HG03575 (cell line): ENCODE measurements around the gene ZNRF4.
"Not testable (repeated sequence)": the region's sequence is repeated elsewhere in the genome, so short reads cannot be mapped to it uniquely, and the experiment has no call there.

Experiments
- ATAC-seq: cut with Tn5 transposase; IDR thresholded peaks from one replicate; pipeline ENCODE4 v1.9.1; 2021; ENCODE audit not compliant: unreplicated experiment, insufficient number of reproducible peaks, low FRiP score; ENCODE audit errors: extremely low read depth

ZNRF4 gene

DNA sequence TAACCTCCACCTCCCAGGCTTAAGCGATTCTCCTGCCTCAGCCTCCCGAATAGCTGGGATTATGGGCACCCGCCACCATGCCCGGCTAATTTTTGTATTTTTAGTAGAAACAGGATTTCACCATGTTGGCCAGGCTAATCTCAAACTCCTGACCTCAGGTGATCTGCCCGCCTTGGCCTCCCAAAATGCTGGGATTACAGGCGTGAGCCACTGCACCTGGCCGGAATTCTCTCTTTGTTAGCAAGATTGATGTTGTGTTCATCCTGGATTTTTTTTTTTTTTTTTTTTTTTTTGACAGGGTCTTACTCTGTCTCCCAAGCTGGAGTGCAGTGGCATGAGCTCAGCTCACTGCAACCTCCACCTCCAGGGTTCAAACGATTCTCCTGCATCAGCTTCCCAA, 16.5 kb upstream of the ZNRF4 start:
- ATAC-seq, result not testable (repeated sequence)

DNA sequence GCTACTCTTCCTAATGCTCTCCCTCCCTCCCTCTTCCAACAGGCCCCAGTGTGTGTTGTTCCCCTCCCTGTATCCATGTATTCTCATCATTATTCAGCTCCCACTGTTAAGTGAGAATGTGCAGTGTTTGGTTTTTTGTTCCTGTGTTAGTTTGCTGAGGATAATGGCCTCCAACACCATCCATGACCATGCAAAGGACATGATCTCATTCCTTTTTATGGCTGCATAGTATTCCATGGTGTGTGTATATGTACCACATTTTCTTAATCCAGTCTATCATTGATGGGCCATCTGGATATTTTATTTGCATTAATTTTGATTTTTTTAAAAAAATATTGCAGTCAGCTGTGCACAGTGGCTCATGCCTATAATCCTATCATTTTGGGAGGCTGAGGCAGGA, 15.8 kb upstream of the ZNRF4 start:
- no peak for ATAC-seq

DNA sequence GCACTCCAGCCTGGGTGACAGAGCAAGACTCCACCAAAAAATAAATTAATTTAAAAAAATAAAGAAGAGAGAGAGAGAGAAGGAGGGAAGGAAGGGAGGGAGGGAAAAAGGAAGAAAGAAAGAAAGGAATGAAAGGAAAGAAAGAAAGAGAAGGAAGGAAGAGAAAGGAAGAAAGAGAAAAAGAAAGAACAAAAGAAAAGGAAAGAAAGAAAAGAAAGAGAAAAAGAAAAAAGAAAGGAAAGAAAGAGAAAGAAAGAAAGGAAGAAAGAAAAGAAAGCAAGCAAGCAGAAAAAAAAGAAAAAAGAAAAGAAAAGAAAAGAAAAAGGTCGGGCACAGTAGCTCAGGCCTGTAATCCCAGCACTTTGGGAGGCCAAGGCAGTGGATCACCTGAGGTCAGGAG, 14.9 kb upstream of the ZNRF4 start:
- no peak for ATAC-seq

DNA sequence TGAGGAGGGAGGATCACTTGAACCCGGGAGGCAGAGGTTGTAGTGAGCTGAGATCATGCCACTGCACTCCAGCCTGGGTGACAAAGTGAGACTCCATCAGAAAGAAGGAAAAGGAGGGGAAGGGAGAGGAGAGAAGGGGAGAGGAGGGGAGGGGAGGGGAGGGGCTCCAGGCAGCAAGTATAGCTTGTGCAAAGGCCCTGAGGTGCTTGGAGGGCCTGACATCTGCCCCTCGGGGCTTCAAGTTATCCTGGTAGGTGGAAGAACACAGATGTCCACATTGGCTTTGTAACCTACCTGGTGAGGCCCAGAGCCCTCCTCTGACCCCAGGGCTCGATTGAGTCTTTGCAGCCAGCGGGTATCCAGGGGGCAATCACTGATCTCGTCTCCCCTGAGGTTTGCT, 11.5 kb upstream of the ZNRF4 start:
- ATAC-seq, result no peak

DNA sequence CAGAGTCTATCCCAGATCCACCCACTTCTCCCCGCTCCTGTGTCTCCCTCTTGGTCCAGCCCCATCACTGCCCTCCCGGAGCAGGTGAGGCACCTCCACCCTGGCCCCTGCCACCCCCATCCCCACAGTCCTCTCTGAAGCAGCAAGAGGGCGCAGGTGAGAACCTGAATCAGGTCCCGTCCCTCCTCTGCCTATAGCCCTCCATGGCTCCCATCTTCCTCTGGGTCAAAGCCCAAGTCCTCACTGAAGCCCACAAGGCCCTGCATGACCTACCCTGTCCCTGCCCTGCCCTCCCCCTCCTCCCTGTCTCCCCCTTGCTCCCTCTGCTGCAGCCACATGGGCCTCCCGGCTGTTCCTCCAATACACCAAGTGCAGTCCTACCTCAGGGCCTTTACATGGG, 10.8 kb upstream of the ZNRF4 start:
- no peak for ATAC-seq

DNA sequence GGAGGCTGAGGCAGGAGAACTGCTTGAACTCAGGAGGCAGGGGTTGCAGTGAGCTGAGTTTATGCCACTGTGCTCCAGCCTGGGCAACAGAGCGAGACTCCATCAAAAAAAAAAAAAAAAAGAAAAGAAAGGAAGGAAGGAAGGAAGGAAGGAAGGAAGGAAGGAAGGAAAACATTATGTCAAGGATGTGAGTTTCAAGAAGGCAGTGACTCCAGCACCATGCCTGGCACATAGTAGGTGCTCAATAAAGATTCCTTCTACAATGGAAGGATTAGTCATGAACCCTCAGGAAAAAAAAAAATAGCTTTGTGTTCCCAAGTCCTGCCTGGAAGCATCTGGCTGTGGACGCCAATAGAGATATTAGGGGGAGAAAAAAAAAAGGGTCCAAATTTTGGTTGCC, 10.1 kb upstream of the ZNRF4 start:
- no peak for ATAC-seq

DNA sequence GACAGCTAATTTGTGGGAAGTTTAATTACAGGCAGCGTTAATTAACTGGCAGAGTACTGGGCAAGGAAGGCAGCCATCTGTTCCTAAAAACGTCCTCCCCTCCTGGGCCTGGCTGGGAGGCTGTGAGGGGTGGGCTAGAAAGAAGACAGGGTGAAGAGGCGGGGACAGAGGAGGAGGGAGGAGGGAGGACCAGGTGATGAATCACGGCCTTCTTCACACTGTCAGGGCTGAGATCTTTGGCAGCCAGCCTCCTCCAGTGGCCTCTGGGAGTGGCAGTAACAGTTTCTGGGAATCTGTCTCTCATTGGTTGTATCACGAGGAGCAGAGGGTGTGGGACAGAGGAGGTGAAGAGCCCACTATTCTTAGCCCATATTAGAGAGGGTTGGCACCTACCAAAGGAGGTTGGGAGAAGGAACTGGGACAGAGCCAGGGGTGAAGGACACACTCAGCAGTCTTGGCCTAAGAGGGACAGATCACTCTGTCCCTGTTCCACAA, 9.6 kb upstream of the ZNRF4 start:
- ATAC-seq, result no peak

DNA sequence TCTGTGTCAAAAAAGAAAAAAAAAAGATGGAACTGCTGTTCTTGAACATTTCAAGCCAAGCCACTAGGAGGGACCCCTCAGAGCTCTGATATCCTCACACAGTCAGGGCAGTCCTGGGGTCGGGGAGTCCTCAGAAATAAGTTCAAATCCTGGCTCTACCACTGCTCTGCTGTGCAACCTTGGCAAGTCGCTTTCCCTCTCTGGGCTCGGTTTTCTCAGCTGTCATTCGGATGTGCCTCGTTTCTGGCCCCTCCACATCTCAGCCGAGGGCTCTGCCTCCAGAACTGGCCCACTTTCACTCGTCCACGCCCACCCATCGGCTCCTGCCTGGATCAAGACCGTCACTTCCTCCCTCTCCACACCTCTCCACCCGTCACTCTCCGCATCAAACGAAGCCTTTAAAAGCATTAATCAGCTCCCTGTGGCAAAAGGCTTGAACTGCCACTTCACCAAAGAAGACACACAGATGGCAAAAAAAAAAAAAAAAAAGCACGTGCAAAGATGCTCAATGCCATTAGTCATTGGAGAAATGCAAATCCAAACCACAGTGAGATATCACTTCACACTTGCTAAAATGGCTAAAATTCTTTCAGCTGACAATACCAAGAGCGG, 7.4 kb upstream of the ZNRF4 start:
- ATAC-seq, result no peak

DNA sequence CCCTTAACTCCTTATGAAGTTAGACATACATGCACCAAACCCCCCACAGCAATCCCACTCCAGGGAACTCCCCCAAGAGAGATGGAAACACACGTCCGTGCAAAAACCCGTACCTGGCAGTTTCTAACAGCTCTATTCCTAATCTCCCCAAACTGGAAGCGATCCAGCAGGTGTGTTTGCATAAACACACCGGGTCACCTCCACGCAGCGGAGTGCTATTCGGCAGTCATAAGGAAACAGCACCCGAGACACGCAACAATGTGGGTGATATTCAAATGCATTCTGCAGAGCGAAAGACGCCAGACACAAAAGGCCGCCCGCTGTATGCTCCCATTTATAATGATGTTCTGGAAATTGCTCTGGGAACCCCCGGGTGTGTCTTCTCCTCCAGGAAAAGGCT, 6.8 kb upstream of the ZNRF4 start:
- no peak for ATAC-seq

DNA sequence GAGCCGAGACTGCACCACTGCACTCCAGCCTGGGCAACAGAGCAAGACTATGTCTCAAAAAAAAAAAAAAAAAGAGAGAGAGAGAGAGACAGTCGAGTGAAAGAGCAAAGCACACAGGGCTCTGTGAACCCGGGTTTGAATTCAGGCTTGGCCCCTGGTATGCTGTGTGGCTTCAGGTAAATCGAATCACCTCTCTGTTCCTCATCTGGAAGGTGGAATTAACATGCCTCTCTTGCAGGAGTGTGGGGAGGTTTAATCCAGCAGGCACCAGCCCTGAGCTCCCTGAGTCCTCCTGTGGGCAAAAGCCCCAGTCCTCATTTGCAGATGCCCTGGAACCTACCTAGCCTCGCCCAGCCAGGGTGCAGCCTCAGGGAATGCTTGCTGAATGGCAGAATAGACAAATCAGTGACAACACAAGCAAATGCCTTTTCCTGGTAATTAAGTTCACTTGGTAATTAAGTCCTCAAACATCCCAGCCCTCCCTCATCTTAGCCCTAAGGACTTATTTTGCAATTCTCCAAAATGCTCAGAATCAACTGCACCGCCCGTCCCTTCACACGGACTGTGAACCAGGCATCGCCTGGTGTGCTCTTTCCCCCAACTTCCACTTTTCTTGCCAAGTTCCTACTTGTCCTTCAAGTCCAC, 4.6 kb upstream of the ZNRF4 start:
- ATAC-seq, result no peak

DNA sequence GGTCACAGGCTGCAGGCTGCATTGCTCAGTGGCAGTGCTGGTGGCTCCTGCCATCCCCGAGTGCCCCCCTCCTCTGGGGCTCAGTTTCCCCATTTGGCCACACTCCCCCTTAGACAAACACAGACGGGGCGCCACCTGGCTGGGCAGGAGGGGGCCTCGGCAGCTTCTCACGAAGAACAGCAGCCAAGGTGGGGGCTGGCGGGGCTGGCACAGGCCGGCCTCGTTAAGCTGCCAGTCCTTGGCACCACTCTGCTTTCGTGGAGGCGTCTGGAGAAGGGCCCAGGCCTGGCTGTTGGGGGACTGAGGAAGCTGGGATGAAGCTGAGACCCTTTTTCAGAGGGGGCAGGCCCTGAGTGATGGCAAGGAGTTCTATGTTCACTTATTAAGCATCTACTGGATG, 3.7 kb upstream of the ZNRF4 start:
- ATAC-seq, result no peak

DNA sequence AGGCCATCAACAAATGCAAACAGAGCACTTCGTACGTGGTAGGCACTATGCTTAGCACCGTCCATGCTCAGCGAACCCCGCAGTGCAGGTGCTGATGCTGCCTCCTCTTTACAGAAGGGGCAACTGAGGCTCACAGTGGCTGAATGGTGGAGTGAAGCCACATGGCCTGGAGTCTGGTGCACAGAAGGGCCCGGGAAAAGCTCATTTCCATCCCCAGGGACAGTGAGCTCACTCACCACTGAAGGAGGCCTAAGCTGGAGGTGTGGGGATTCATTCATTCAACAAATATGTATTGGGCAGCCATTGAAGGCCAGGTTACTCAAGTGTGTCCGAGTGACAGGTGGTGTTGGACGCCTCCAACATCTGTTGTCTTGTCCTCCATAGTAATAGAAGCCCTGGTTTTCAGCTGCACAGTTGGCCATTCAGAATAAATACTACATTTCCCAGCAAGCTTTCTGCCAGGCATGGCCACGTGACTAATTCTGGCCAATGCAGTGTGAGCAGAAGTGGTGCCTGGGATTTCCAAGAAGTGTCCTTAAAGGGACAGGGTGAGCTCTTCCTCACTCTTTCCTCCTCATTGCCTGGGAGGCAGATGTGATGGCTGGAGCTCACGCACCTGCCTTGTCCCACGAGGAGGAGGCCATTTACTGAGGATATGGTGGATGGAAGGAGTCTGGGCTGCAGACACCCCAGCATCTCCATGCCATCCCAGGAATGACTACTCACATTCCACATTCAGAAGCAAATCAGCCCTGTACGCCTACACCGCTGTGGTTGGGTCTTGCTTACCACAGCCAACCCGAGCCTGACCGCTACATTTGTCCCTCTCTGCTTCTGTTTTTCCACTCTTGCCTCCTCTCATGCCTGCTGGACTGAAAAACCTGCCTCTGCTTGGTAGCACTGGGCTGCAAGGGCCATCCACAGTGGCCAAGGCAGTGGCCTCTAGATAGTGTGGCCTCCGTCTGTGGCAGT, 2.3 kb upstream of the ZNRF4 start:
- ATAC-seq, result no peak

DNA sequence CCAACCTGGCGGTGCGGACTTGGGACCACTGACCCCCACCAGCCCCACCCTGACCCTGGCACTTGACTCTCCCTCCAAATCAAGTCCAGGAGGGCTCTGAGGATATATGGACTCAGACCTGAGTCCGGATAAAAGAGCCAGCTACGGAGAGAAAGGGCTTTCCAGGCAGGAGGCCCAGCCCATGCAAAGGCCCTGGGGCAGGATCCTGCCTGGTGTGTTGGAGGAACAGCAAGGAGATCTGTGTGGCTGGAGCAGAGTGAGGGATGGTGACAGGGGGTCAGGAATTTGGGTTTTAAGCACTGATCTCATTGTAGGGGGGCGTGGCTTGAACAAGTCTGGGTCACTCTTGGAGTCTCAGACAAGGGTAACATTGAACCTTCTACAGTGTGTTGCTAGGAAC, 474 bp upstream of the ZNRF4 start:
- ATAC-seq, result no peak

DNA sequence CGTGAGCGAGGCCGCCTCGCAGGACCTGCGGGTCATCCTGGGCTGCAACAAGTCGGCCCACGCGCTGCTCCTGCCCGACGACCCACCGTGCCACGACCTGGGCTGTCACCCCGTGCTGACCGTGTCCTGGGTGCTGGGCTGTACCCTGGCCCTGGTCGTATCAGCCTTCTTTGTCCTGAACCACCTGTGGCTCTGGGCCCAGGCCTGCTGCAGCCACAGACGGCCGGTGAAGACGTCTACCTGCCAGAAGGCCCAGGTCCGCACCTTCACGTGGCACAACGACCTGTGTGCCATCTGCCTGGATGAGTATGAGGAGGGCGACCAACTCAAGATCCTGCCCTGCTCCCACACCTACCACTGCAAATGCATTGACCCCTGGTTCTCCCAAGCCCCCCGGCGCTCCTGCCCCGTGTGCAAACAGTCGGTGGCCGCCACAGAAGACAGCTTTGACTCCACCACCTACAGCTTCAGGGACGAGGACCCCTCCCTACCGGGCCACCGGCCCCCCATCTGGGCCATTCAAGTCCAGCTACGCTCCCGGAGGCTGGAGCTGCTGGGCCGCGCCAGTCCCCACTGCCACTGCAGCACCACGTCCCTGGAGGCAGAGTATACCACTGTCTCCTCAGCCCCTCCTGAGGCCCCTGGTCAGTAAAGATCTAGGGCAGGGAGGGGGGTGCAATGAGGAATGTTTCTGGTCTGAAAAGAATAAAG, 1.1 kb downstream of the ZNRF4 start:
- ATAC-seq, result no peak

DNA sequence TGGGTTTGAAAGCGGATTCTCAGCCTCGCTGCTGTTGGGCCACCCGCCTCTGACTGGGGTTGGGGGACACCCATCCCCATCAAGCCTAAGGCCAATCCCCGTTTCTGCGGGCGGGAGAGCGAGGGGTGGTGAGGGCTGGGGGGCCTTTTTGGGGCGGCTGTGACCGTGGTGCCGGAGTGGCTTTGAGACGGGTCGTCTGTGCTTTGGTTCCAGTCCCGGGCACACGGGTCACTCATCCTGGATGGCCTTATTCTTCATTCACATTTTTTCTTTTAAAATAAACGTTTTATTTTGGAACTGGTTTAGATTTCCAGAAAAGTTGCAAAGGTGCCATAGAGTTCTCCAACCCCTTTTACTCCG, 1.6 kb downstream of the ZNRF4 start:
- no peak for ATAC-seq

DNA sequence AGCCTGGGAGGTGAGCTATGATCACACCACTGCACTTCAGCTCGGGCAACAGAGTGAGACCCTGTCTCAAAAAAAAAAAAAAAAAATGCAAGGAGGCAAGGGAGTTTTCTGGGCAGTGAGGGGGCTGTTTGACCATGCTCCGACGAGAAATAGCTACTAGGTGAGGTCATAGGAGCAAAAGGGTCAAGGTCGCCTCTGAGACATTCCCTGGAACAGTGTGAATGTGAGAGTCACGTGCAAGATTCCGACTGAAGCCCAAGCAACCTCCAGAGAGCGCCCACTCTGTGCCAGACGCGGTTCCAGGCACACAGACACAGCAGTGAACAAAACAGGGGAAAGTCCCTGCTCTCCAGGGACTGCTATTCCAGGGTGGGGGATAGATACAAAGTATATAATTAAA, 2.5 kb downstream of the ZNRF4 start:
- ATAC-seq, result no peak

DNA sequence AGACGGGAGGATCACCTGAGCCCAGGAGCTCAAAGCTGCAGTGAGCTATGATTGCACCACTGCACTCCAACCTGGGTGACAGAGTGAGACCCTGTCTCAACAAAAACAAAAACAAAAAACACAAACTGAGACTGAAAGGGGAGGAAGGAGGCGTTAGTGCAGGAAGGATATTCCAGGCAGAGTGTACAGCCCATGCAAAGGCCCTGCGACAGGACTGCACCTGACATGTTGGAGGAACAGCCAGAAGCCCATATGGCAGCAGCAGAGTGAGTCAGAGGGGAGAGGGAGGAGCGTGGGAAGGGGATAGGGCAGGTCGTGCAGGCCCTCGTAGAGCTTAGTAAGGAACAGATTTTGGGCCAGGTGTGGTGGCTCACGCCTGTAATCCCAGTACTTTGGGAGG, 3.2 kb downstream of the ZNRF4 start:
- ATAC-seq, result no peak

DNA sequence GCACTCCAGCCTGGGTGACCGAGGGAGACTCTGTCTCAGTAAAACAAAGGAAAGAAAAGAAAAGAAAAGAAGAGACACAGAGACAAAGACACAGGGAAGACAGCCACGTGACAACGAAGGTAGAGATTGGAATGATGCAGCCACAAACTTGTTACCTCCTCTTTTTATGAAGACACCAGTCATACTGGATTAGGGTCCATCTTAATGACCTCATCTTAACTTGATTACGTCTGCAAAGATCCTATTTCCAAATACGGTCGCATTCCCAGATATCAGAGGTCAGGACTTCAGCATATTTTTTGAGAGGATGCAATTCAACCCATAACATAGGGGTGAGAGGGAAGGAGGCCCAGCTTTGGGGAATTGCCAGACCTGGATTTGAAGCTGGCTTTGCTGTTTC, 4.1 kb downstream of the ZNRF4 start:
- ATAC-seq, result no peak

DNA sequence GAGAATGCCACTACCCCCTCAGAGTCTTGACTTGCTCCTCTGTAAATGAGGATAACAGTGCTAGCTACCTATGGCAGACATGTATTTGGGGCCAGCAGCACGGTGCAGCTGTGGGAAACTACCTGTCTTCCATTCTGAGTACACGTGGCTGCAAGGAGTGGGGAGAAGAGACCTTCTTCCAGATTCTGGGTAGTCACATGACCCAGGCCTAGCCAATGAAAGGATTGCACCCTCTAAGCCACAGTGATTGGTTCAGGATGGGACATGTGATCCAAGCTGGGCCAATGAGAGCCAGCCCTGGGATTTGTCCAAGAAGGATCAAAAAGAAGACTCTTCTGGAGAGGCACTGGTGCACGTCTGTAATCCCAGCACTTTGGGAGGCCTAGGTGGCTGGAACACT, 5.5 kb downstream of the ZNRF4 start:
- ATAC-seq, result no peak
